DOHH2 (cell line): ENCODE results near the gene EDEM1.

Experiments
- H3F3A ChIP-seq: fragments of 200-600 bp; sonication (generic), shearing (Covaris generic); 2 replicates; pipeline ENCODE4 v1.6.0; 2016; ENCODE audit warnings: antibody characterized with exemption, mild to moderate bottlenecking; ENCODE audit not compliant: control insufficient read depth, insufficient read depth
- H3K27ac ChIP-seq: fragments of 200-600 bp; sonication (generic); 2 replicates; pipeline ENCODE4 v1.5.1; 2014; ENCODE audit warnings: low read depth, mild to moderate bottlenecking, low read length, moderate library complexity
- H3K27me3 ChIP-seq: fragments of 200-600 bp; sonication (generic); 2 replicates; pipeline ENCODE4 v1.6.1; 2014; ENCODE audit warnings: mild to moderate bottlenecking, low read length, mixed read lengths; ENCODE audit not compliant: control insufficient read depth
- H3K36me3 ChIP-seq: fragments of 200-600 bp; sonication (generic); 2 replicates; pipeline ENCODE4 v1.6.1; 2014; ENCODE audit warnings: mild to moderate bottlenecking, low read length, moderate library complexity, mixed read lengths; ENCODE audit not compliant: control insufficient read depth
- H3K4me1 ChIP-seq: fragments of 200-600 bp; sonication (generic); 2 replicates; pipeline ENCODE4 v1.6.1; 2014; ENCODE audit warnings: mild to moderate bottlenecking, low read length, mixed read lengths; ENCODE audit not compliant: control insufficient read depth
- H3K4me2 ChIP-seq: fragments of 200-600 bp; sonication (generic); 2 replicates; pipeline ENCODE4 v1.6.0; 2014; ENCODE audit warnings: mild to moderate bottlenecking, low read length, moderate library complexity
- H3K4me3 ChIP-seq: fragments of 200-600 bp; sonication (generic); 2 replicates; pipeline ENCODE4 v1.5.1; 2014; ENCODE audit warnings: mild to moderate bottlenecking, low read length, mixed read lengths
- H3K79me2 ChIP-seq: fragments of 200-600 bp; sonication (generic); 2 replicates; pipeline ENCODE4 v1.6.1; 2014; ENCODE audit warnings: mild to moderate bottlenecking, low read length, mixed read lengths; ENCODE audit not compliant: control insufficient read depth
- H3K9me2 ChIP-seq: fragments of 200-600 bp; sonication (generic); replicated peaks from 2 replicates; pipeline ENCODE4 v1.6.1; 2014; ENCODE audit warnings: mild to moderate bottlenecking, low read length, mixed read lengths; ENCODE audit not compliant: control insufficient read depth
- H3K9me3 ChIP-seq: fragments of 200-600 bp; sonication (generic); 2 replicates; pipeline ENCODE4 v1.6.1; 2014; ENCODE audit warnings: antibody characterized with exemption, low read length, mixed read lengths; ENCODE audit not compliant: control insufficient read depth, insufficient read depth
- H4K20me1 ChIP-seq: fragments of 200-600 bp; sonication (generic); 2 replicates; pipeline ENCODE4 v1.6.0; 2014; ENCODE audit warnings: low read depth, mild to moderate bottlenecking, antibody characterized with exemption, low read length, moderate library complexity; ENCODE audit not compliant: control insufficient read depth, insufficient read depth
- CTCF ChIP-seq: fragments of 200-600 bp; sonication (generic); IDR thresholded peaks from one replicate; pipeline ENCODE4 v1.5.1; 2014; ENCODE audit warnings: antibody characterized with exemption, mild to moderate bottlenecking, low read depth, low read length; ENCODE audit not compliant: poor library complexity, severe bottlenecking
- EZH2phosphoT487 ChIP-seq: fragments of 200-600 bp; sonication (generic); IDR thresholded peaks from 2 replicates; pipeline ENCODE4 v1.6.1; 2017; ENCODE audit warnings: borderline replicate concordance, mild to moderate bottlenecking, antibody characterized with exemption, low read length, moderate library complexity, mixed read lengths

The EDEM1 gene

DNA sequence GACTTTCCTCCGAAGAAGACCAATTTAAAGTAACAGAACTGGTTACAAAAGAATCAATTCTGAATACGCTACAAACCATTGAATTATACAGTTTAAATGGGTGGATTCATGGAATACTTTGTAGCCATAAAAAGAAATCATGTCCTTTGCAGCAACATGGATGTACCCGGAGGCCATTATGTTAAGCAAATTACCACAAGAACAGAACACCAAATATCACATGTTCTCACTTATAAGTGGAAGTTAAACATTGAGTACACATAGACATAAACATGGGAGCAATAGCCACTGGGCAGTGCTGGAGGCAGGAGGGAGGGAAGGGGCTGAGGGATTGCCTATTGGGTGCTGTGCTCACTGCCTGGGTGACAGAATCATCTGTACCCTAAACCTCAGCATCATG, 61.3 kb downstream of the EDEM1 start:
- Histone ChIP-seq H3K27ac (no peak overlapping the region), H3K27me3 (peaks cover 3% of the 10 kb centered on the region; the same call in 1 of the 2 replicates), H3K36me3 (no peaks in the 10 kb centered on the region), H3K9me3 (peaks cover under 1% of the 10 kb centered on the region; the same call in 1 of the 2 replicates), H3F3A (no peaks in the 10 kb centered on the region), H3K4me2 (no peak overlapping the region), H3K79me2 (no peaks in the 10 kb centered on the region), H3K4me3 (no peak overlapping the region), H3K9me2 (no peaks in the 10 kb centered on the region), H4K20me1 (no peaks in the 10 kb centered on the region), H3K4me1 (peaks cover 5% of the 10 kb centered on the region; the same call in 1 of the 2 replicates)
- TF ChIP-seq EZH2phosphoT487 (no peak), CTCF (no peak)

- no peaks in the 10 kb centered on the region for H4K20me1 ChIP-seq
- H3K27ac ChIP-seq, result no peak overlapping the region
- TF ChIP-seq EZH2phosphoT487 (no peak), CTCF (no peak)
- no peak overlapping the region for H3K4me3 ChIP-seq
- no peaks in the 10 kb centered on the region for H3K79me2 ChIP-seq
- peaks cover 5% of the 10 kb centered on the region; the same call in 1 of the 2 replicates for H3K4me1 ChIP-seq
- no peaks in the 10 kb centered on the region for H3K36me3 ChIP-seq
- H3K9me2 ChIP-seq, result no peaks in the 10 kb centered on the region
- no peaks in the 10 kb centered on the region for H3F3A ChIP-seq
- no peaks in the 10 kb centered on the region for H3K9me3 ChIP-seq
- no peak overlapping the region for H3K4me2 ChIP-seq
- peaks cover 3% of the 10 kb centered on the region; the same call in 1 of the 2 replicates for H3K27me3 ChIP-seq
These were observed 63.1 kb downstream of the EDEM1 start for GRCh38 chr3:5250467-5251195.

- Histone ChIP-seq H3K9me2 (no peaks in the 10 kb centered on the region), H3K27ac (no peak overlapping the region), H4K20me1 (no peaks in the 10 kb centered on the region), H3K27me3 (peaks cover 3% of the 10 kb centered on the region; the same call in 1 of the 2 replicates), H3K36me3 (no peaks in the 10 kb centered on the region), H3K4me1 (no peaks in the 10 kb centered on the region; the same call in 1 of the 2 replicates), H3K4me3 (no peak overlapping the region), H3K9me3 (no peaks in the 10 kb centered on the region), H3F3A (no peaks in the 10 kb centered on the region), H3K4me2 (no peak overlapping the region), H3K79me2 (no peaks in the 10 kb centered on the region)
- TF ChIP-seq CTCF, result no peak
- TF ChIP-seq EZH2phosphoT487, result no peak
These were observed 63.7 kb downstream of the EDEM1 start for GRCh38 chr3:5251196-5251583.
